GM12891 (cell line): ENCODE results near the gene CISD3.

Experiments used
- PAX5 ChIP-seq: IDR thresholded peaks from 2 replicates; pipeline ENCODE4 v1.6.1; 2011; ENCODE audit warnings: low read length, moderate library complexity, mild to moderate bottlenecking; ENCODE audit not compliant: insufficient read depth, severe bottlenecking
- POLR2A ChIP-seq: IDR thresholded peaks from 2 replicates; pipeline ENCODE4 v1.6.1; 2011; ENCODE audit warnings: low read depth, low read length, control low read depth
- POLR2AphosphoS5 ChIP-seq: IDR thresholded peaks from 2 replicates; pipeline ENCODE4 v1.6.1; 2011; ENCODE audit warnings: low read depth, low read length, control low read depth
- SPI1 ChIP-seq: IDR thresholded peaks from 2 replicates; pipeline ENCODE4 v1.6.1; 2011; ENCODE audit warnings: low read depth, low read length, control low read depth
- TAF1 ChIP-seq: IDR thresholded peaks from 2 replicates; pipeline ENCODE4 v1.6.1; 2011; ENCODE audit warnings: low read depth, low read length, control low read depth

GRCh38 chr17:38753071-38753506 lies 22.9 kb downstream of the CISD3 start:
- TF ChIP-seq TAF1 (no peak), POLR2A (no peak), POLR2AphosphoS5 (no peak), SPI1 (no peak), PAX5 (no peak)
